Smooth muscle cell (in vitro differentiated cells): ENCODE data around the gene DDX41. TPM values are rescaled to one million over a fixed set of nuclear protein-coding genes. Genes with fewer than 3 reads are reported as not detected.
A peak's percentile ranks its signal among the peaks of the same experiment; 100 is the strongest.

Experiments used
- DNase-seq: peaks from one replicate; lab custom pipeline; 2025; ENCODE audit not compliant: unreplicated experiment; lab: John Stamatoyannopoulos, UW
- H2AFZ ChIP-seq: fragments of 200-600 bp; sonication (generic); 2 replicates; pipeline ENCODE4 v1.6.0; 2016; ENCODE audit warnings: antibody characterized with exemption, low read depth, mild to moderate bottlenecking
- H3F3A ChIP-seq: fragments of 200-600 bp; sonication (generic); 2 replicates; pipeline ENCODE4 v1.6.0; 2017; ENCODE audit warnings: antibody characterized with exemption, low read depth
- H3K27ac ChIP-seq: fragments of 200-600 bp; sonication (generic); 2 replicates; pipeline ENCODE4 v1.5.1; 2016; ENCODE audit warnings: low read depth, mild to moderate bottlenecking
- H3K27me3 ChIP-seq: fragments of 200-600 bp; sonication (generic); 2 replicates; pipeline ENCODE4 v1.6.1; 2016; ENCODE audit warnings: low read depth, mild to moderate bottlenecking
- H3K36me3 ChIP-seq: fragments of 200-600 bp; sonication (generic); 2 replicates; pipeline ENCODE4 v1.5.1; 2016; ENCODE audit warnings: low read depth
- H3K4me1 ChIP-seq: fragments of 200-600 bp; sonication (generic); 2 replicates; pipeline ENCODE4 v1.5.1; 2016; ENCODE audit warnings: low read depth
- H3K4me2 ChIP-seq: fragments of 200-600 bp; sonication (generic); 2 replicates; pipeline ENCODE4 v1.6.0; 2016; ENCODE audit warnings: mild to moderate bottlenecking
- H3K4me3 ChIP-seq: fragments of 200-600 bp; sonication (generic); 2 replicates; pipeline ENCODE4 v1.5.1; 2016; ENCODE audit warnings: mild to moderate bottlenecking
- H3K79me2 ChIP-seq: fragments of 200-600 bp; sonication (generic); 2 replicates; pipeline ENCODE4 v1.6.0; 2016; ENCODE audit warnings: low read depth, mild to moderate bottlenecking
- H3K9ac ChIP-seq: fragments of 200-600 bp; sonication (generic); 2 replicates; pipeline ENCODE4 v1.6.0; 2016; ENCODE audit warnings: low read depth
- H3K9me3 ChIP-seq: fragments of 200-600 bp; sonication (generic); replicated peaks from 2 replicates; pipeline ENCODE4 v1.5.1; 2016; ENCODE audit warnings: low read depth
- H4K20me1 ChIP-seq: fragments of 200-600 bp; sonication (generic); 2 replicates; pipeline ENCODE4 v1.6.0; 2016; ENCODE audit warnings: low read depth
- CTCF ChIP-seq: fragments of 200-600 bp; sonication (generic); IDR thresholded peaks from 2 replicates; pipeline ENCODE4 v1.5.1; 2017; ENCODE audit warnings: borderline replicate concordance, mild to moderate bottlenecking, antibody characterized with exemption; ENCODE audit not compliant: insufficient read depth, poor library complexity, severe bottlenecking
- WGBS: methylation state at CpG from one replicate; pipeline ENCODE4 v1.1.7; 2016; ENCODE audit warnings: low lambda C conversion rate; 5-methylcytosine and 5-hydroxymethylcytosine counted together
- polyA plus RNA-seq: library from polyadenylated mRNA; unstranded; fragments of >200 nt; fragmentation: Nextera tagmentation; extraction: Ambion mirVana; gene quantifications from 2 replicates; pipeline ENCODE4 v1.2.1, GENCODE V29; 2016
- total RNA-seq: library from RNA; depleted of rRNA; stranded (reverse); fragments of >200 nt; gene quantifications from 2 replicates; pipeline ENCODE4 v1.2.3, GENCODE V29; 2014

DDX41 gene
- total and polyA plus RNA-seq, 2 experiments from 2014 or later: 72.5 to 90.0 TPM

- H4K20me1 ChIP-seq: no peaks in the 10 kb centered on the region
- no peak overlapping the region for H3K9ac ChIP-seq
- TF ChIP-seq CTCF: no peak
- H3F3A ChIP-seq: no peaks in the 10 kb centered on the region
- no peak overlapping the region for H3K4me2 ChIP-seq
- no peak for DNase-seq
- no peak overlapping the region for H2AFZ ChIP-seq
- no peaks in the 10 kb centered on the region for H3K79me2 ChIP-seq
- no peak overlapping the region for H3K4me3 ChIP-seq
- 97% methylated on average over 13 of the region's 26 CpGs for WGBS
- no peaks in the 10 kb centered on the region for H3K9me3 ChIP-seq
- H3K36me3 ChIP-seq: no peaks in the 10 kb centered on the region
- no peaks in the 10 kb centered on the region for H3K4me1 ChIP-seq
- H3K27me3 ChIP-seq: no peaks in the 10 kb centered on the region
- no peak overlapping the region for H3K27ac ChIP-seq
Measured at GRCh38 chr5:177508221-177508611, 8.5 kb downstream of the DDX41 start.

- Histone ChIP-seq H4K20me1 (no peaks in the 10 kb centered on the region), H3K4me1 (no peaks in the 10 kb centered on the region), H3K4me3 (no peak overlapping the region), H3K9me3 (no peaks in the 10 kb centered on the region), H3F3A (no peaks in the 10 kb centered on the region), H3K9ac (no peak overlapping the region), H3K36me3 (no peaks in the 10 kb centered on the region), H3K4me2 (no peak overlapping the region), H3K79me2 (no peaks in the 10 kb centered on the region), H3K27ac (no peak overlapping the region), H2AFZ (no peak overlapping the region), H3K27me3 (no peaks in the 10 kb centered on the region)
- no peak for DNase-seq
- TF ChIP-seq CTCF: no peak
- WGBS: 92% methylated on average over 17 of the region's 17 CpGs
Measured at GRCh38 chr5:177507596-177508220, 9.1 kb downstream of the DDX41 start.

- H3K27me3 ChIP-seq: no peaks in the 10 kb centered on the region
- H3F3A ChIP-seq: no peaks in the 10 kb centered on the region
- no peak for DNase-seq
- no peak overlapping the region for H3K27ac ChIP-seq
- H3K9ac ChIP-seq: no peak overlapping the region
- H3K4me3 ChIP-seq: no peak overlapping the region
- TF ChIP-seq CTCF: peak; percentile 20
- no peak overlapping the region for H3K4me2 ChIP-seq
- WGBS: 93% methylated on average over 9 of the region's 9 CpGs
- no peak overlapping the region for H2AFZ ChIP-seq
- no peaks in the 10 kb centered on the region for H3K4me1 ChIP-seq
- H4K20me1 ChIP-seq: no peaks in the 10 kb centered on the region
- H3K9me3 ChIP-seq: no peaks in the 10 kb centered on the region
- no peaks in the 10 kb centered on the region for H3K79me2 ChIP-seq
- no peaks in the 10 kb centered on the region for H3K36me3 ChIP-seq
Measured at GRCh38 chr5:177507165-177507564, 9.6 kb downstream of the DDX41 start.

- no peaks in the 10 kb centered on the region for H3K36me3 ChIP-seq
- no peak overlapping the region for H3K9ac ChIP-seq
- peaks cover 11% of the 10 kb centered on the region for H3K4me1 ChIP-seq
- WGBS: 99% methylated on average over 4 of the region's 4 CpGs
- no peaks in the 10 kb centered on the region for H3K79me2 ChIP-seq
- no peak for DNase-seq
- H3K9me3 ChIP-seq: no peaks in the 10 kb centered on the region
- H2AFZ ChIP-seq: no peak overlapping the region
- H3K27ac ChIP-seq: no peak overlapping the region
- no peak overlapping the region for H3K4me3 ChIP-seq
- no peaks in the 10 kb centered on the region for H3K27me3 ChIP-seq
- no peak for TF ChIP-seq CTCF
- peaks cover 4% of the 10 kb centered on the region for H3F3A ChIP-seq
- no peak overlapping the region for H3K4me2 ChIP-seq
- no peaks in the 10 kb centered on the region for H4K20me1 ChIP-seq
Measured at GRCh38 chr5:177505075-177505474, 11.7 kb downstream of the DDX41 start.
